GM18519 (cell line): ENCODE data around the gene HDAC4.
"Not testable (repeated sequence)": the region's sequence is repeated elsewhere in the genome, so short reads cannot be mapped to it uniquely, and the experiment has no call there.

ENCODE experiments used
- ATAC-seq: cut with Tn5 transposase; IDR thresholded peaks from one replicate; pipeline ENCODE4 v1.9.1; 2021; ENCODE audit warnings: mild to moderate bottlenecking, moderate library complexity; ENCODE audit not compliant: unreplicated experiment, low FRiP score

HDAC4 gene

DNA sequence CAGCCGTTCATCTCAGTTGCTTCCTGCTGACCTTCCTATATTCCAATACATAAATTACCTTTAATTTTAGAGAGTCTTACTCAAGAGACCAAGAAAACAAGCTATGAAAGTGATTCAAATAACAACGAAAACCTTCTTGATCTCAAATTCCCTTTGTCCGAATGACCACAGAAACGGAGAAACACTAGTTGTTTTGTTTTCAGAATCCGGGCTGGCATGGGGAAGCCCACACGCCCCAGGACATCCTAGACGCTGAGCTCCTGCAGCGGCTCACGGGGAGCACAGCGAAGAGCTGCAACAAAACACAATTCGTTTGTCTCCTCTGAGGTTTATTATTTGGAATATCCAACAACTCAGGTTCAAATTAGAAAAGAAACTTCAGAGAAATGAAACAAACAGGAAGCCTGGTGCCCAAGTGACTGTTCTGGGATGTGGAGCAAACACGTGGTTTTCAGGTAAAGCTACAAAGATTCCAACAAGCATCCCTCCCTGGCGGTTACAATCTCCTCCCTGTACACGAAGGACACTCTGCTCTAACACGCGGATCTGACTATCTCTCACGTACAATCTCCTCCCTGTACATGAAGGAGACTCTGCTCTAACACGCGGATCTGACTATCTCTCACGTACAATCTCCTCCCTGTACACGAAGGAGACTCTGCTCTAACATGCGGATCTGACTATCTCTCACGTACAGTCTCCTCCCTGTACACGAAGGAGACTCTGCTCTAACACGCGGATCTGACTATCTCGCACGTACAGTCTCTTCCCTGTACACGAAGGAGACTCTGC, 315.4 kb downstream of the HDAC4 start:
- ATAC-seq = no peak

DNA sequence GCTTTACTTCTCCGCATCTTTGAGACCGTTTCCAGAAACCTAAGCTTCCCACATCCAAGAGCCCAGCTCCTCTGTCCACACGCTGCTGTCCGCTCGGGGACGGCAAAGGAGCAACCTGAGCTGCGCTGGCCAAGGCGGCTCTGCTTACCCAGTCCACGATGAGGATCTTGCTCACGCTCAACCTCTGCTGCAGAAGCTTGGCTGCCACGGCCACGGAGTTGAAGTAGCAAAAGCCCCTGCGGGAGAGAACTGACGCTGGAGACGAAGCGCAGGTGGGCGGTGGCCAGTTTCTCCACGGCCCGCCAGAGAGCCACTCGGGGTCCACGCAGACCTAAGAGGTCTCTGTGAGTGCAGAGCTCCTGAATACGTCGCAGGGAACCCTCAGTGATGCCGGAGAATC, 316.8 kb downstream of the HDAC4 start:
- ATAC-seq = no peak

DNA sequence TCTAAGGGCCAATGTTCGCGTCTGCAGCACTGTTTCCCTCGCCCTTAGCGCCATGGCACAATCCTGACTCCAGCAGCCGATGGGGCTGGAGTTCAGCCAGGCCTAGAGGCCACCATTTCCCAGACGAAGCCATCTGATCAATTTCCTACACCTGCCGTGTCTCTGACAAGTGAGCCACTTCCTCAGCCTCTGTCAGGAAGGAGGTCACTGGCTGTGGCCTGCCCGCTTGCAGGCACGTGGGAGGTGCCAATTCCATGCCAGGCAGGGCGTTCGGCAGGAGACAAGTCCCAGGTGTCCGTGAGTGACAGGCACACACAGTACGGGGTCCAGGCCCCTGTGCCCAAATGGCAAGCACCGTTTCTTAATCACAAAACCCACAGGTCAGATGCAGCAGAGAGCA, 318.4 kb downstream of the HDAC4 start:
- no peak for ATAC-seq

- ATAC-seq = no peak
Measured at GRCh38 chr2:239081622-239082021, 319.2 kb downstream of the HDAC4 start.

GRCh38 chr2:239081046-239081445, 319.8 kb downstream of the HDAC4 start:
- ATAC-seq = no peak

- ATAC-seq = no peak
Measured at GRCh38 chr2:239079671-239080294, 321.0 kb downstream of the HDAC4 start.

DNA sequence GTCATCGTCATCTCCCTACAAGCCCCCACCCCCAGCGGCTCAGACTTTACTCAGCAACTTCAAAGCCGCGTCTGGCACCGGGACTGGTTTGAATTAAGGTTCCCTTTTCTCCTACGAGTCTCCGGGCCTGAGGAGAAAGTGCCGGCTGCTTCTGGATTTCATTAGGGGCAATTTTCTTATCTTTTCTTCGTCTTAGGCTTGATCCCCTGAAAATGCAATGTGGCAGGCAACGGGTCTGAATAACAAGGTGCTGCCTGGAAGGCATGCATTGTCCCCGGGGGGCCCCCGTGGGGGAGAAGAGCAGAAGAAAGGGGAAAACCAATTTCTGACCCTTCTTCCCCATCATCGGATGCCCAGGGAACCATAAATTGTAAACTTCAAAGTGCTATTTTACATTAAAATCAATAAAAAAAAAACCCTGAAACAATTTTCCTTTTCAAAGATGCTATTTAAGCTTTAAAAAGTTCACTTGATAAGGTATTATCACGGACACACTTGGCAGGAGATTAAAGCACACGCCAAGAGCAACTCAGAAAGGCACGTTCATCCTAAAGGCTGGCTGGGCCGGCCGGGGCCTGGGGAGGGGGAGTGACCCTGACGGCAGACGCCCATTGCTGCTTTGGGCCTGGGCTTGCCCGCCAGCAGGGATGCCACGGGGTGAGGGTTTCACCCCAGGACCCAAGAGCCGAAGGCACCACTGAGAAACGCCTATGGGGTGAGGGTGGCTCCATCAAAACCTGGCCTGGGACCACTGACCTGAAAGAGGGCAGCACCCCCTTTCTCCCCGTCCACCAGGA, 322.5 kb downstream of the HDAC4 start:
- no peak for ATAC-seq

- ATAC-seq = no peak
Measured at GRCh38 chr2:239077260-239077659, 323.6 kb downstream of the HDAC4 start.

- no peak for ATAC-seq
Measured at GRCh38 chr2:239075918-239076758, 324.7 kb downstream of the HDAC4 start.

GRCh38 chr2:239073745-239074530, 326.9 kb downstream of the HDAC4 start:
- no peak for ATAC-seq

- no peak for ATAC-seq
Measured at GRCh38 chr2:239073270-239073669, 327.6 kb downstream of the HDAC4 start.

- ATAC-seq = no peak
Measured at GRCh38 chr2:239072786-239073185, 328.0 kb downstream of the HDAC4 start.

GRCh38 chr2:239070466-239070865, 330.4 kb downstream of the HDAC4 start:
- ATAC-seq = no peak

- not testable (repeated sequence) for ATAC-seq
Measured at GRCh38 chr2:239069362-239070333, 331.2 kb downstream of the HDAC4 start.

- ATAC-seq = no peak
Measured at GRCh38 chr2:239068411-239068810, 332.4 kb downstream of the HDAC4 start.

DNA sequence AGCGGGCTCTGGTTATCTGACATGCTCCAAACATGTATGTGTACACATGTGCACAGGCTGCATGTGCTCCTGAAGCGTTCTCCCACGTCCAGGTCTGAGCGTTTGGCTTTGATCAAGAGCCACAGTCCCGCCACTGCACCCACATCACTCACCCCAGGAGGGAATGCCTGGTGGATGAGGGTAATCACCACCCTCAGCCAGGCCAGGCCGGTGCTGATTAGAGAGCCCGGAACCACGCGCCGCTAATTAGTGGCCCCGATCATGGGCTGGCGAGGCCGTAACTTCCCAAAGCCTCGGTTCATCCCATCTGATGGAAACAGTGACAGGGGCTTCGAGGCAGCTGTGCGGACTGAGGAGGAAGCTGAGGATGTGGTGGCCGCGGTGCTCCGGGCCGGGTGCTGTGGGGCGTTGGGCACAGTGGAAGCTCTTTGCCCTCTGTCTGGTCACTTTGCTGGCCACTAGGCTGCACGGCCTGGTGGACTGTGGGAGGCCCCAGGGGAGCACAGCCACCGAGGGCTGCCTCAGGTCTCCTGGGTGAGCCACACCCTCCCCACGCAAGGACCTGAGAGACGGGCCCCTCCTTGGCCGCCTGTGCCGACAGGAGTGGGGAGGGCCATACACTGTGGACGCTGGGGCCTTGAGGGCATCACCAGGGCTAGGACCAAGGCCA, 333.5 kb downstream of the HDAC4 start:
- no peak for ATAC-seq

DNA sequence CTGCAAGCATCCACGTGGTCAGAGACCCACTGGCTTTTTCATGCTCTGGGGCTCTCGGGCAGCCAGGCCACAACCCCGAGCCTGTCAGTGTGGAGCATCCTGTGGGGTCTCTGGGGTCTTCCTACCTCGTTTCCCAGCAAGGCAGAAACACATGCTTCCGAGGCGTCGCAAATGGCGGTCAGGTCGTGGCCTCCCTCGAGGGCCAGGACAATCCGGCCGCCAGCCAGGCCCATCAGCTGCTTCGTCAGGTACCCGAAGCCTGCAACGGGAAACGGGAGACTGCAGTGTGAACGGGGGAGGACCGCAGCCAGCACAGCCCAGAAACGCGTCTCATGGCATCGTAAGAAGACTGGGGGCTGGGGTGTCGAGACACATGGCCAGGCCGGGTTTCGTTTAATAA, 334.2 kb downstream of the HDAC4 start:
- no peak for ATAC-seq

DNA sequence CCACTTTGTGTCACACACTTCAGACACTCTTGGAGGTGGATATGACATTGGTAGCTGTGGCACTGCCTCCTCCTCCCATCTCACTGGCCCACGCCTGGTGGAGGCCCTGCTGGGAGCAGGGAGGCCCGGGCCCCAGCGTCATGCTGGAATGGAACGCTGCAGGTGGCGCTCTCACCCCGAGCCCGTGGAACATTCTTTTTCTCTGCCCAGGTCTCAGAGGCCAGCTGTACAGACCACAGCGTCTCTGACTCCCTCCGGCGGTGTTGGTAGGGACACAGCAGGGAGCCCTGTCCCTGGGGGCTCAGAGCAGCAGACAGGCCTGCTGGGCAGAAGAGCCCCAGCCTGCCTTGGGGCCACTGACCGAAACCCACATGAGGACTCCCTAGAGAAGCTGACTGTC, 334.9 kb downstream of the HDAC4 start:
- ATAC-seq = no peak
